OCI-LY1 (cell line): ENCODE results near the gene KLK7.

Experiments
- EZH2 ChIP-seq: fragments of 200-600 bp; sonication (generic), shearing (Covaris generic); IDR thresholded peaks from 2 replicates; pipeline ENCODE4 v1.8.0; 2017; ENCODE audit warnings: borderline replicate concordance, mixed run types, mild to moderate bottlenecking, antibody characterized with exemption, low read length, moderate library complexity, mixed read lengths
- TF ChIP-seq, protein P1 (sequence below): fragments of 200-600 bp; sonication (generic), shearing (Covaris generic); IDR thresholded peaks from 2 replicates; pipeline ENCODE4 v1.5.1; 2017; ENCODE audit warnings: mild to moderate bottlenecking, antibody characterized with exemption, low read length, moderate library complexity, mixed read lengths

DNA sequence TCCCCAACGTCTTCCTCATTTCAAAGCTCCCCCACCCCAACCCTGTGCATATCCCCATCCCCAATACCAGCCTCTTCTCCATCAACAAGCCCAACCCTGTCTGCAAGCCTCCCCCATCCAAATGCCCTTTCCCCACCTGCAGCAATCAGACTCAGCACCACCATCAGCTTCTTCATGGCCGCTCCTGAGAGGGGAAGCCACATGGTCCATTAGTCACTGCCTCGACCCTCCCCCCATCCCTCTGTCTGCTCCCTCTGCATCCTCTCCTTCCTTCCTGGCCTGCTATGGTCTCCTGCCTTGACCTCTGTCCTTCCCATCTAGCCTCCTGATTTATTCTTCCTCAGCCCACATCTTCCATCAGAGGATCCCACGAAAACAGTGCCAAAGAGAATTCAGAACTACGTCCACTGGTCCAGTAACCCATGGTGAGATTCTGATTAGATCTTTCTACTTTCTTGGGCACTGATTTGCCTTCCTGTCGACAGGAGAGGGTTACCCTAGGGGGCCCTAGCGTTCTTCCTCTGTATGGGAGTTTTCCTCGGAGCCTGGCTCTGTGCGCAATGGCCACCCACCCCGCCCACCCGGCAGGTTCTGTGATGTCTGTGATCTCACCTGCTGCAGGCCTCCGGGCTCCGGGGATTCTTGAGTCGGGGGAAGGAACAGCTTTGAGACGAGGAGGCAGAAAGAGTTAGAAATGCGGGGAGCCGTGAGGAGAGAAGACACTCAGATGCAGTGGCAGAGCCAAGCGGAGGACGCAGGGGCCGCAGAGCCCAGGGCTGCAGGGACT, 15.6 kb downstream of the KLK7 start:
- TF ChIP-seq, protein P1, sequence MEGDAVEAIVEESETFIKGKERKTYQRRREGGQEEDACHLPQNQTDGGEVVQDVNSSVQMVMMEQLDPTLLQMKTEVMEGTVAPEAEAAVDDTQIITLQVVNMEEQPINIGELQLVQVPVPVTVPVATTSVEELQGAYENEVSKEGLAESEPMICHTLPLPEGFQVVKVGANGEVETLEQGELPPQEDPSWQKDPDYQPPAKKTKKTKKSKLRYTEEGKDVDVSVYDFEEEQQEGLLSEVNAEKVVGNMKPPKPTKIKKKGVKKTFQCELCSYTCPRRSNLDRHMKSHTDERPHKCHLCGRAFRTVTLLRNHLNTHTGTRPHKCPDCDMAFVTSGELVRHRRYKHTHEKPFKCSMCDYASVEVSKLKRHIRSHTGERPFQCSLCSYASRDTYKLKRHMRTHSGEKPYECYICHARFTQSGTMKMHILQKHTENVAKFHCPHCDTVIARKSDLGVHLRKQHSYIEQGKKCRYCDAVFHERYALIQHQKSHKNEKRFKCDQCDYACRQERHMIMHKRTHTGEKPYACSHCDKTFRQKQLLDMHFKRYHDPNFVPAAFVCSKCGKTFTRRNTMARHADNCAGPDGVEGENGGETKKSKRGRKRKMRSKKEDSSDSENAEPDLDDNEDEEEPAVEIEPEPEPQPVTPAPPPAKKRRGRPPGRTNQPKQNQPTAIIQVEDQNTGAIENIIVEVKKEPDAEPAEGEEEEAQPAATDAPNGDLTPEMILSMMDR, result no peak
- TF ChIP-seq EZH2, result no peak
